GM12875 (cell line): ENCODE measurements around the gene WSB1.

Source experiments
- H3K4me3 ChIP-seq: one replicate; pipeline ENCODE4 v1.5.1; 2011; ENCODE audit warnings: low read depth, low read length, control low read depth
- TF ChIP-seq, protein P1 (sequence below): IDR thresholded peaks from 2 replicates; pipeline ENCODE4 v1.5.1; 2011; ENCODE audit warnings: low read depth, mild to moderate bottlenecking, control low read depth, inconsistent platforms, low read length, moderate library complexity, borderline replicate concordance; ENCODE audit not compliant: insufficient read depth

WSB1 gene

DNA sequence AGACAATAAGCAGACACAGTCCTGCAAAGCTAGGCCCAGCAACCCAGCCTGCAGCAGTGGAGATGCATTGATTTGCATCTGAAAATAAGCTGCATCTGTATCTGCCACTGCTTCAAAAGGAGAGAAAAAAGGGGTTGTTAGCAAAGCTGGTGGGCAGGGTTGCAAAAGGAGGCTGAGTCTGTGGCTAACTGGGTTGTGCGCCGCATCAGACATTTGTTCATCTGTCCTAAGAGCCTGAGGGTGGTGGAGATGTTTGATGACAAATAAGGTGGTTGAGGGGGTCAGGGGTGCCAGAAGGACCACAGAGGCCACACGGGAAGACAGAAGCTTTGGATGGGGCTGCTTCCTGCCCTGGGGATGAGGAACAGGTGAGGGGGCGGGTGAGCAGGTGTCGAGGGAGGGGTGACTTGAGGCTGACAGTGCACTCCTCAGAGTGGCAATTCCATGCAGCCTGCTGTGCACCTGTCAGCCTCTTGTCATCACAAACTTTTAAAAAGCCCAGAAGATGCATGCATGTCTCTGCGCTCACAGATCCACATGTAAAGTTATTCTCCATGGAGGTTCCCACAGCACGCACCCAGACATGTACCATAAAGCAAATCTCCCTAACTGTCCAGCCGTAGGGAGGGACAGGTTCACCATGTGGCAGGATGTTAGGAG lies 35.4 kb downstream of the WSB1 start:
- TF ChIP-seq, protein P1, sequence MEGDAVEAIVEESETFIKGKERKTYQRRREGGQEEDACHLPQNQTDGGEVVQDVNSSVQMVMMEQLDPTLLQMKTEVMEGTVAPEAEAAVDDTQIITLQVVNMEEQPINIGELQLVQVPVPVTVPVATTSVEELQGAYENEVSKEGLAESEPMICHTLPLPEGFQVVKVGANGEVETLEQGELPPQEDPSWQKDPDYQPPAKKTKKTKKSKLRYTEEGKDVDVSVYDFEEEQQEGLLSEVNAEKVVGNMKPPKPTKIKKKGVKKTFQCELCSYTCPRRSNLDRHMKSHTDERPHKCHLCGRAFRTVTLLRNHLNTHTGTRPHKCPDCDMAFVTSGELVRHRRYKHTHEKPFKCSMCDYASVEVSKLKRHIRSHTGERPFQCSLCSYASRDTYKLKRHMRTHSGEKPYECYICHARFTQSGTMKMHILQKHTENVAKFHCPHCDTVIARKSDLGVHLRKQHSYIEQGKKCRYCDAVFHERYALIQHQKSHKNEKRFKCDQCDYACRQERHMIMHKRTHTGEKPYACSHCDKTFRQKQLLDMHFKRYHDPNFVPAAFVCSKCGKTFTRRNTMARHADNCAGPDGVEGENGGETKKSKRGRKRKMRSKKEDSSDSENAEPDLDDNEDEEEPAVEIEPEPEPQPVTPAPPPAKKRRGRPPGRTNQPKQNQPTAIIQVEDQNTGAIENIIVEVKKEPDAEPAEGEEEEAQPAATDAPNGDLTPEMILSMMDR, result no peak
- no peak overlapping the region for H3K4me3 ChIP-seq

- H3K4me3 ChIP-seq, result no peak overlapping the region
- TF ChIP-seq, protein P1, result no peak
Observed at GRCh38 chr17:27332047-27332393, 38.1 kb downstream of the WSB1 start.

- peak overlapping the region; percentile 39 for H3K4me3 ChIP-seq
- TF ChIP-seq, protein P1, result peak; percentile 86
Observed at GRCh38 chr17:27332485-27333409, 38.8 kb downstream of the WSB1 start.

DNA sequence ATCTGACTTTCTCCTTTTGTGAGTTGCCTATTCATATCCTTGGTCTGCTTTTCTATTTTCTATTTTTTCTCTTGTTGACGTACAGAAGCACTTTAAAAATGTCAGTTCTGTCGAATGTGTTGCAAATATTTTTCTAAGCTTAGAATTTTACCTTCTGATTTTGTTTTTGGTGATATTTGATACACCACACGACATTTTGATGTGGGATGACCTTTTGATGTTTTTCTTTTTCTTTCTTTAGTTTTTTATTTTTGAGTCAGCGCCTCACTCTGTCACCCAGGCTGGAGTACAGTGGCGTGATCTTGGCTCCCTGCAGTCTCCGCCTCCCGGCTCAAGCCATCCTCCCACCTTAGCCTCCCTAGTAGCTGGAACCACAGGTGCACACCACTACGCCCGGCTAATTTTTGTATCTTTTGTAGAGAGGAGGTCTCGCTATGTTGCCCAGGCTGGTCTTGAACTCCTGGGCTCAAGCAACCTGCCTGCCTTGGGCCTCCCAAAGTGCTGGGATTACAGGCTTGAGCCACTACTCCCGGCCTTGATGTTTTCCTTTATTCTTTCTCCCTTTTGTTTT lies 39.6 kb downstream of the WSB1 start:
- peak overlapping the region; percentile 39 for H3K4me3 ChIP-seq
- TF ChIP-seq, protein P1, result no peak

DNA sequence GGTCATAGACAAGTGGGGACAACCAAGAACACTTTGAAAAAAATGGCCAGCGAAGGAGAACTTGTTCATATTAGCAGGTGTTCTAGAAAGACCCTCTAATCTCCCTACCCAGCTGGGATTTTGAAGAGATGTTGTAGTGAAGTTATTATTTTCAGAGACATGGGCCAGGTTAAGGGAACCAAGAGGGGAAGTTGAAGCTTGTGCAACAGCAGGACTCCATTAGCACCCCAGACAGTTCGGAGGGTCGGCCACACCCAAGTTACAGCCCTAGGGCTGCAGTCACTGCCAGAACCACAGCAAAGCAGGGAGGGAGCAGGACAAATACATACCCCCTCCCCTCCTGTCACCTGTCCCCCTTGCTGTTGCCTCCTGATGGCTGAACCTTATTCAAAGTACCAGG lies 42.3 kb downstream of the WSB1 start:
- TF ChIP-seq, protein P1, result no peak
- no peak overlapping the region for H3K4me3 ChIP-seq

DNA sequence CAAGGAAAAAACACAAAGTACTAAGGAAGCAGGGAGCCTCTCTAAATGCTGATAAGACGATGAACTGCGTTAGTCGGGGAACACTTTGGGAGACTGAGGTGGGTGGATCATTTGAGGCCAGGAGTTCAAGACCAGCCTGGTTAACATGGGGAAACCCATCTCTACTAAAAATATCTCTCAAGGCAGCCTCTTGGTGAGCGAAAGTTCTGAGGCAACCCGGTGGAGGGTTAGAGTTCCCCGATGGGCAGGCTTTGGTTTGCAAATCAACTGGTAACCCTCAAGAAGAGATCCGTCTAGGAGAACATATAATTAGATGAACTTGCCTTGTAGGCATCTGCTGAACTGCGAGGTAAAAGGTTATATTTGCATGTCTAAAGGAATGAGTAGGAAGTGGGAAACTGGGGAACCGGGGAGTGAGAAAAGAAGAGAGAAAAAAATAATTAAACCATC lies 44.6 kb downstream of the WSB1 start:
- H3K4me3 ChIP-seq, result peak overlapping the region; percentile 31
- TF ChIP-seq, protein P1, result no peak
